WTC11 (cell line): ENCODE results near the gene PDE4B.

Source experiments
- ATF2 ChIP-seq: sonication (generic); formaldehyde crosslinking; IDR thresholded peaks from 2 replicates; pipeline ENCODE4 v1.8.1; 2022; ENCODE audit warnings: low read depth, missing genetic modification reagents, borderline replicate concordance
- CTCF ChIP-seq: fragments of 200-600 bp; IDR thresholded peaks from 2 replicates; pipeline ENCODE4 v1.8.0; 2022; ENCODE audit warnings: antibody characterized with exemption
- ETV6 ChIP-seq: sonication (generic); formaldehyde crosslinking; IDR thresholded peaks from 2 replicates; pipeline ENCODE4 v1.8.1; 2022; ENCODE audit warnings: mild to moderate bottlenecking, missing genetic modification reagents
- FOXP1 ChIP-seq: sonication (generic); formaldehyde crosslinking; IDR thresholded peaks from 2 replicates; pipeline ENCODE4 v1.8.0; 2022; ENCODE audit warnings: missing genetic modification reagents, mild to moderate bottlenecking, moderate library complexity, borderline replicate concordance
- GTF2I ChIP-seq: fragments of 250-450 bp; sonication (Bioruptor Pico); conservative IDR thresholded peaks from 2 replicates; pipeline ENCODE4 v1.4.0; 2021; ENCODE audit warnings: mild to moderate bottlenecking
- MLX ChIP-seq: sonication (generic); formaldehyde crosslinking; IDR thresholded peaks from 2 replicates; pipeline ENCODE4 v1.8.1; 2023; ENCODE audit warnings: mild to moderate bottlenecking, missing genetic modification reagents, moderate library complexity
- TEAD4 ChIP-seq: sonication (generic); formaldehyde crosslinking; IDR thresholded peaks from 2 replicates; pipeline ENCODE4 v1.8.0; 2022; ENCODE audit warnings: mild to moderate bottlenecking, missing genetic modification reagents
- TP53 ChIP-seq: sonication (generic); formaldehyde crosslinking; IDR thresholded peaks from 2 replicates; pipeline ENCODE4 v1.8.1; 2023; ENCODE audit warnings: mild to moderate bottlenecking, missing genetic modification reagents
- ZBTB21 ChIP-seq: sonication (generic); formaldehyde crosslinking; IDR thresholded peaks from 2 replicates; pipeline ENCODE4 v1.8.1; 2023; ENCODE audit warnings: mild to moderate bottlenecking, missing genetic modification reagents, borderline replicate concordance
- ZSCAN18 ChIP-seq: fragments of 250-450 bp; sonication (Bioruptor Pico); IDR thresholded peaks from 2 replicates; pipeline ENCODE4 v2.1.2; 2022; ENCODE audit warnings: mild to moderate bottlenecking, moderate library complexity
- TF ChIP-seq, protein P1 (sequence below): sonication (generic); formaldehyde crosslinking; IDR thresholded peaks from 2 replicates; pipeline ENCODE4 v1.8.1; 2023; ENCODE audit warnings: mild to moderate bottlenecking, moderate library complexity, missing genetic modification reagents
- TF ChIP-seq, protein P2 (sequence below): sonication (generic); formaldehyde crosslinking; IDR thresholded peaks from 2 replicates; pipeline ENCODE4 v1.8.0; 2022; ENCODE audit warnings: mild to moderate bottlenecking, missing genetic modification reagents
- TF ChIP-seq, protein P3 (sequence below): fragments of 250-450 bp; sonication (Bioruptor Pico); IDR thresholded peaks from 2 replicates; pipeline ENCODE4 v1.9.0; 2021; ENCODE audit warnings: mild to moderate bottlenecking, borderline replicate concordance
- TF ChIP-seq, protein P4 (sequence below): sonication (generic); formaldehyde crosslinking; IDR thresholded peaks from 2 replicates; pipeline ENCODE4 v1.8.0; 2022; ENCODE audit warnings: mild to moderate bottlenecking, missing genetic modification reagents

- no peak for TF ChIP-seq CTCF
- TF ChIP-seq TP53 (CRISPR knock-in tag) = no peak
- no peak for TF ChIP-seq MLX (CRISPR knock-in tag)
- no peak for TF ChIP-seq ATF2 (CRISPR knock-in tag)
- TF ChIP-seq ETV6 = no peak
- TF ChIP-seq, protein P1, sequence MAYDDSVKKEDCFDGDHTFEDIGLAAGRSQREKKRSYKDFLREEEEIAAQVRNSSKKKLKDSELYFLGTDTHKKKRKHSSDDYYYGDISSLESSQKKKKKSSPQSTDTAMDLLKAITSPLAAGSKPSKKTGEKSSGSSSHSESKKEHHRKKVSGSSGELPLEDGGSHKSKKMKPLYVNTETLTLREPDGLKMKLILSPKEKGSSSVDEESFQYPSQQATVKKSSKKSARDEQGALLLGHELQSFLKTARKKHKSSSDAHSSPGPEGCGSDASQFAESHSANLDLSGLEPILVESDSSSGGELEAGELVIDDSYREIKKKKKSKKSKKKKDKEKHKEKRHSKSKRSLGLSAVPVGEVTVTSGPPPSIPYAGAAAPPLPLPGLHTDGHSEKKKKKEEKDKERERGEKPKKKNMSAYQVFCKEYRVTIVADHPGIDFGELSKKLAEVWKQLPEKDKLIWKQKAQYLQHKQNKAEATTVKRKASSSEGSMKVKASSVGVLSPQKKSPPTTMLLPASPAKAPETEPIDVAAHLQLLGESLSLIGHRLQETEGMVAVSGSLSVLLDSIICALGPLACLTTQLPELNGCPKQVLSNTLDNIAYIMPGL (CRISPR knock-in tag) = no peak
- TF ChIP-seq GTF2I (CRISPR knock-in tag) = no peak
- TF ChIP-seq, protein P2, sequence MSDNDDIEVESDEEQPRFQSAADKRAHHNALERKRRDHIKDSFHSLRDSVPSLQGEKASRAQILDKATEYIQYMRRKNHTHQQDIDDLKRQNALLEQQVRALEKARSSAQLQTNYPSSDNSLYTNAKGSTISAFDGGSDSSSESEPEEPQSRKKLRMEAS (CRISPR knock-in tag) = no peak
- TF ChIP-seq ZBTB21 = no peak
- TF ChIP-seq, protein P3, sequence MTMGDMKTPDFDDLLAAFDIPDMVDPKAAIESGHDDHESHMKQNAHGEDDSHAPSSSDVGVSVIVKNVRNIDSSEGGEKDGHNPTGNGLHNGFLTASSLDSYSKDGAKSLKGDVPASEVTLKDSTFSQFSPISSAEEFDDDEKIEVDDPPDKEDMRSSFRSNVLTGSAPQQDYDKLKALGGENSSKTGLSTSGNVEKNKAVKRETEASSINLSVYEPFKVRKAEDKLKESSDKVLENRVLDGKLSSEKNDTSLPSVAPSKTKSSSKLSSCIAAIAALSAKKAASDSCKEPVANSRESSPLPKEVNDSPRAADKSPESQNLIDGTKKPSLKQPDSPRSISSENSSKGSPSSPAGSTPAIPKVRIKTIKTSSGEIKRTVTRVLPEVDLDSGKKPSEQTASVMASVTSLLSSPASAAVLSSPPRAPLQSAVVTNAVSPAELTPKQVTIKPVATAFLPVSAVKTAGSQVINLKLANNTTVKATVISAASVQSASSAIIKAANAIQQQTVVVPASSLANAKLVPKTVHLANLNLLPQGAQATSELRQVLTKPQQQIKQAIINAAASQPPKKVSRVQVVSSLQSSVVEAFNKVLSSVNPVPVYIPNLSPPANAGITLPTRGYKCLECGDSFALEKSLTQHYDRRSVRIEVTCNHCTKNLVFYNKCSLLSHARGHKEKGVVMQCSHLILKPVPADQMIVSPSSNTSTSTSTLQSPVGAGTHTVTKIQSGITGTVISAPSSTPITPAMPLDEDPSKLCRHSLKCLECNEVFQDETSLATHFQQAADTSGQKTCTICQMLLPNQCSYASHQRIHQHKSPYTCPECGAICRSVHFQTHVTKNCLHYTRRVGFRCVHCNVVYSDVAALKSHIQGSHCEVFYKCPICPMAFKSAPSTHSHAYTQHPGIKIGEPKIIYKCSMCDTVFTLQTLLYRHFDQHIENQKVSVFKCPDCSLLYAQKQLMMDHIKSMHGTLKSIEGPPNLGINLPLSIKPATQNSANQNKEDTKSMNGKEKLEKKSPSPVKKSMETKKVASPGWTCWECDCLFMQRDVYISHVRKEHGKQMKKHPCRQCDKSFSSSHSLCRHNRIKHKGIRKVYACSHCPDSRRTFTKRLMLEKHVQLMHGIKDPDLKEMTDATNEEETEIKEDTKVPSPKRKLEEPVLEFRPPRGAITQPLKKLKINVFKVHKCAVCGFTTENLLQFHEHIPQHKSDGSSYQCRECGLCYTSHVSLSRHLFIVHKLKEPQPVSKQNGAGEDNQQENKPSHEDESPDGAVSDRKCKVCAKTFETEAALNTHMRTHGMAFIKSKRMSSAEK (CRISPR knock-in tag) = no peak
- TF ChIP-seq ZSCAN18 (CRISPR knock-in tag) = no peak
- no peak for TF ChIP-seq FOXP1 (CRISPR knock-in tag)
- TF ChIP-seq TEAD4 (CRISPR knock-in tag) = no peak
- TF ChIP-seq, protein P4, sequence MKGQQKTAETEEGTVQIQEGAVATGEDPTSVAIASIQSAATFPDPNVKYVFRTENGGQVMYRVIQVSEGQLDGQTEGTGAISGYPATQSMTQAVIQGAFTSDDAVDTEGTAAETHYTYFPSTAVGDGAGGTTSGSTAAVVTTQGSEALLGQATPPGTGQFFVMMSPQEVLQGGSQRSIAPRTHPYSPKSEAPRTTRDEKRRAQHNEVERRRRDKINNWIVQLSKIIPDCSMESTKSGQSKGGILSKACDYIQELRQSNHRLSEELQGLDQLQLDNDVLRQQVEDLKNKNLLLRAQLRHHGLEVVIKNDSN = no peak
These were observed 447.1 kb downstream of the PDE4B start for GRCh38 chr1:66239834-66240233.
